GM18520 (cell line): ENCODE measurements around the gene SESN3.
"Not testable (repeated sequence)": the region's sequence is repeated elsewhere in the genome, so short reads cannot be mapped to it uniquely, and the experiment has no call there.

Source experiments
- ATAC-seq: cut with Tn5 transposase; IDR thresholded peaks from one replicate; pipeline ENCODE4 v1.9.1; 2021; ENCODE audit not compliant: unreplicated experiment

The SESN3 gene

DNA sequence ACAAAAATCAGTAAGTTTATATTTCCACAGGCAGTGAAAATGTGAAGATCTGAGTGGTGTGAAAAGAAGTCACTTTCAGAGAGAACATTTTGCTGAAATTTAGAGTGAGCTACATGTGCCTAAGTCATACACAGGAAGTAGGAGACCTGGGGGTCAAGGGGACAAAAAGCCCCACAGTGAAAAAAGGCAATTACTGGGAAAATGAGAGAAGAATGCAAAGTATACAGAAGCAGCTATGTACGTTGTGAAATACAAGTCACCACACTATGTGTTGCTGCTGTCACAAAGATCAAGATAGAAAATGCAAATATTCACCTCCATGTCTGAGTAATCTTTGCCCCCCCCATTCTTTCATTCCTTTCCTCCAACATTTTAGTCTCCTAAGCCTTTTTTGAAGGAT lies 21.6 kb upstream of the SESN3 start:
- ATAC-seq: no peak

DNA sequence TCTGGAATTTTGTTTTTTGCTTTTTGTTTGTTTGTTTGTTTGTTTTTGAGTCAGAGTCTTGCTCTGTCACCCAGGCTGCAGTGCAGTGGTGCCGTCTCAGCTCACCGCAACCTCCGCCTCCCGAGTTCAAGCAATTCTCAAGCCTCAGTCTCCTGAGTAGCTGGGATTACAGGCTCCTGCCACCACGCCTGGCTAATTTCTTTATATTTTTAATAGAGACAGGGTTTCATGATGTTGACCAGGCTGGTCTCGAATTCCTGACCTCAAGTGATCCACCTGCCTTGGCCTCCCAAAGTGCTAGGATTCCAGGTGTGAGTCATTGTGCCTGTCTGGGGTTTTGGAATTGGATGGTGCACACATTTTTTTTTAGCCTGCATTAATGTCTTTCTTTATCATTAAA lies 20.9 kb upstream of the SESN3 start:
- ATAC-seq: not testable (repeated sequence)

DNA sequence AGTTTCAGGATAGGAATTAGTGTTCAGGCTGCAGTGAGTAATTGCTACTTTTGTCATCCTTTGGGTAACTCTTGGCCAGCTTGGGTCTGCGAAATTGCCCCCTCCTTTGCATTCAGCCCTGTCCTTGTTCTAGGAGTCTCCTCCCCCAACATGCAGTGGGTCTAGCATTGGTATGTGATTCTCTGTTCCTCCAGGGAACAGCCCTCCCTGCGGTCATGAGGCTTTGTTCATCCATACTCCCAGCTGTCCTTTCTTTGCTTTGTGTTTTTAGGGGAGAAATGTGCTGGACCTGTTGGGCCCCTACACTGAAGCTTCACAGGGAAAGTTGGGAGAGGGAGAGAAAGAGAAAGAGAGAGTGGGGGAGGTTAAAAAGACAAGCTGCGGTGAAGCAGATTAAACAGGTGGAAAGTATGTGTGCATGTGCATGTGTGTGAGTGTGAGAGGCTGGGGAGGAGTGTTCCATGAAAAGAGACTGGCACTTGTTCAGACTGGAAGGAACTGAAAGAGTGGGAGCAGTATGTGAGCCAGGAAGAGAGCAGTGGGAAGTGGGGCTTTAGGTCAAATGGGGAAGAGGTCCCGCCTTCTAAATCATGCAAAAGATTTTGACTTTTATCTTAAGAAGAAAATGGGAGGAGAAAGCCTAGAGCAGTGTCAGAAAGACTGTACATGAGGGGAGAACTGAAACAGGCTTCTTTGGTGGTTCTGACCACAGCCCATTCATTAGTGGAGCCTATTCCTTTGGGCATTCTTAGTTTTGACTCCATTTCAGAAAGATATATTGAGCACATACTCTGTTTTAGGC lies 17.9 kb upstream of the SESN3 start:
- peak; percentile 79 for ATAC-seq

DNA sequence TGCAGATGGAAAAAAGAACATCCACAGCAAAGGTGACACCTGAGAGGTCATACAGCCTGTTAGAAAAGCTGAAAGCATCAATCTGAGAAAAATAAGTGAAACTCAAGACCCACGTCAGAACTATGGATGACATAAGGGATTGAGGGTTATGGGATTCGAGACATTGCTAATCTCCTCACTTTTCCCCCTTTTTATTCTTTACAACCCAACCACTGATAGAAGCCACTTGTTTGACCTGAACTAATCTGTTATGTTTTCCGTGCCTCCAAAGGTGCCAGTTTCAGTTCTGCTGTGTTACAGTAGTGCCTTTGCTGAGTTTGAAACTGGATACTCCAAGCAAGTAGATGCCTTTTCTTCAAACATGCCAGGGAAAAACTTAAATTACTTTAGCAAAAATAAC lies 16.9 kb upstream of the SESN3 start:
- no peak for ATAC-seq

DNA sequence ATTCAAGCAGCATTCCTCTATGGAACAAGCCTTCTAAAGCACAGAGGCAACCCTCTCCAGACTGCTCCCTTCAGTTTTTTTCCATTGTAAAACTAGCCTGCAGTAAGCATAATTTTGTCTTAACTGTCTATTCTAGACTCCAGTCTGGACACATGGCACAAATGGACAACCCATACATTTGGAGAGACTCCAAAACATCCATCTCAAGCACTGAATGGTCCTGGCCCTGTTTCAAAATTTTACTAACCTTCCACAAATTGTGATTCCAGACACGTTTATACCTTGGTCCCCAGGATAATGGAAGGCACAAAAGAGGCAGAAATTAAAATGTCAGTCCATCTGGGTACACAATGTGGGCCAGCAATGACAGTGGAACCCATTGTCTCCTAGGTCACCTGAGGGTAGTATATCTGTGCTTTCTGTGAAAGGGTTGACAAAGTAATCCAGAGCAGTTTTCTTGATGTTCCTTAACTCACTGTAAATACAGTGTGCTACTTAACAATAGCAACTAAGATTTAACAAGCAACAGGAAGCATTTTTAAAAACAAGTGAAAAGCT lies 16.2 kb upstream of the SESN3 start:
- ATAC-seq: no peak

DNA sequence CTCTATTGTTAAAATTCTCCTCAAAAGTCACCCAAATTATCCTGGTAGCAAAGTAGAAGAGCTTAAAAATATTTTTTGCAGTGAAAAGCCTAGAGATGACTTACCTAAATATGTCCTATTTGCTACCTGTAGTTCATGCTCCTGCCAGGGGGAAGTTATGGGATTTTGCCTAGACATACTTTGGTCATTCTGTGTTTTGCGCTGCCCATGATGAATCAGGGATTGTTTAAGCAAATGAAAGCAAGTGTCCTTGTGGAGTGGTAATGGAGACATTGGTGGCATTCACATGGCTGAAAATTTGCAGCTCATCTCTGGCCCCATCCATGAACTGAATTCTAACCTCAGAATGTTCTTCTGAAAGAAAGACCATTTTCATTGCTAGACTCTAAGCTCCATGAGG lies 14.6 kb upstream of the SESN3 start:
- no peak for ATAC-seq

DNA sequence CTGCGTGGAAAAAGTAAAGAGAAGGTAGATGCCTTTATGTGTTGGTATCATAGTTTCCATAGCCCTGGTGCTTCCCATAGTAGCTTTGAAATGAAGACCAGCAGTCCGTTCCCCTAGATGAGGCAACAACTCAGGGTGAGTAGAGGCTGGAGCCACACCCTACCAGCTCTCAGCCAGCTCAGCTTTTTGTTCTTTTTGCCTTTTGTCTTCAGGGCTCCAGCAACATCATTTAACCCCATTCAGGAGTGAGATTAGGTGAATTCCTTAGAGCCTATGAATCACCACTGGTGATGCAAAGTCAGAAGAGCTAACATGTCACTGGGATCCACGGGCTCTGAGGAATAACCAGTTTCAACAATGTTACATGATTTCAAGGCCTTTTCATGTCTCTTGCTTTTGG lies 14.0 kb upstream of the SESN3 start:
- no peak for ATAC-seq

DNA sequence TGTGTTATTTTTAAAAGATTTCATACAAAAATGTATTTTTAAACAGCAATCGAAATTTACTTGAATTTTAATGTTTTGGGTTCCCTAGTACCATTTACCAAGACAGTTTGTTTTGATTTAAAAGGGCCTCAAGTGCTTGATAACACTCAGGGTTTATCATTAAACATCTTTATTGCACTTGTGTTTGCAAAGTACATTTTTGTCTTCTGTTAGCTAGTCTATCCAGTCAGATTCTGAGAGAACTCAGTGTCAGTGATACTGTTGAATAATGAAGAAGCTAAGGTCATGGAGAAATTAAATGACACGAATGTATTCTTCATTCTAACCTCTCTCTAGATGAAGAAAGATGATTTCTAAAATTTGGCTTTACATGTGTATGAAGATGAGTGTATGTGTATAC lies 12.7 kb upstream of the SESN3 start:
- no peak for ATAC-seq

DNA sequence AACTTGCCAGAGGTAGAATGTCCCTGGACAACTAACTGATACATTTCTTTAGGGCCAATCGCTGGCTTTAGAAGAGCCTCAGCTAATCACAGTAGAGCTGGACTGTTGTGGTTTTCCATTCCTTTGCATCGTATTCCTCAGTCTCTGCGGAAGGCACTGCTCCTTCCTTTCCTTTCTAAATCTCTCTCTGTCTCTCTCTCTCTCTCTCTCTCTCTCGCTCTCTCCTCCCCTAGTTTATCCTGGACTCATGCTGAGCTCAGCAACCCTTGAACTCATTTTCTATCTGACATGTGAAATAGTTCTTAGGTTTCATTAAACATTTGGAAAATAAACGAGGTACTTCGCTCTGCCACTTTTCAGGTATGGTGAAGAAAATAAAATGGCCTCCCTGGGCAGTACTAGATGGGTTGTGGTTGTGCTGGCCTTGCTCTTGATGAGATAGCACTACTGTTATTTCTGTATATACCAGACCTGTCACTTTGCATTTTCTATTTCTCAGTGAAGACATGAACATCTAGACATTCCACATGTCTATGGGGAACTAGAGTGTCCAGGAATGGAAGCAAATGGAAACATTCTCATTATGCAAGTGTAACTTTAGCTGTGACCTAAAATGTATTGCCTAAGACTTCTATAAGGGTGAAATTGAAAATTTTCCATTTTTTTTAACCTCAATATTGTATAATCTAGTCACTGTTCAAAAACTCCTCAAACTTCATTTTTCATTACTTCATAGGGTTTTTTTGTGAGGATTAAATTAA lies 12.0 kb upstream of the SESN3 start:
- no peak for ATAC-seq

DNA sequence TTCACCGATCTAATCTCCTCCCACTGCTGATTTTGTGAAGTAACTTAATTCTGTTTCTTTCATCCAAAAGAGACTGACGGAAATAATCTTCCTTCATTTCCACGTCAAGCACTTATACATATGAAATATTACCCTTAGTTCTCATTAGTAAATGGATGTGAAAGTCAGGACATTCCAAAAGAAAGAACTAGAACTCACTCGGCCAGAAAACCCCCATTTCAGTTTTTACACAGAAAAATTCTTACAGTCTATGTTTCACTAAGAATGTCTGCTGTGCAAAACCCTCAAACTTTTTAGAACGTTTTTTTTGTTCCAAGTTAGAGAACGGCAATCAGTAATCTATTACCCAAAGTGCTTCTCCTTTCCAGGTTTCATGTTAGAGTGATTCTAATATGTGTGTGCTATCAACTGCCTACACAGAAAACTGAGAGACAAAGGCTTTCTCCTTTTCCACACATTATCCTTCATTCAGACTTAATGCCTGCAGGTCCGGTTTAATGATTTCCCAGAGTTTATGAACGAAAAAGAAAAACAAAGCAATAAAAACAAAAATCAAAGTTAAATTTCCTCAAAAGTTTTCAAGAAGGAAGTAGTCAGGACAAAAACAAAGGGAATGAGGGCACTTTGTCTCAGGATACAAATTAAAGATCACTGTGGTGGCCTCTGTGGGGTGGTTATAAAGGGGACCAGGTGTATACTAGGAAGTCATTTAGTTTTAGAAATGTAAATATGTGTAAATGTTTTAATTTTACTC lies 11.3 kb upstream of the SESN3 start:
- no peak for ATAC-seq

DNA sequence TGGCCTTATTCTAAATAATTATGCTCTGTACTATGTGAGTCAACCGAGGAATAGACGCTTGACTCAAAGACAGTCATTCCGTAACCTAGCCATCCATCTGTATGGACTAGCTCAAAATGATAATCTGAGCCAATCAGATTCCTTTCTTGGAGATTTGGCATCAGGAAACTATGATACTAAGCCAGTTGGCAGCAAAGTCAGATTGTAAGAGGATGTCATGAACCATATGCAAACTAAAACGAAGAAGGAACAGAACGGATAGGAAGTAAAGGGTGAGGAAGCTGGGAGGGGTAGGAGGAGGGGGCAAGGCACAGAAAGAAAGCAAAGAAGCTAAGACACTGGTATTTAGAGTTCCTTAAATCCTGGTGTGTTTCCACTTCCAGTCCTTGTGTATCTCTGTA lies 10.7 kb upstream of the SESN3 start:
- peak; percentile 69 for ATAC-seq

DNA sequence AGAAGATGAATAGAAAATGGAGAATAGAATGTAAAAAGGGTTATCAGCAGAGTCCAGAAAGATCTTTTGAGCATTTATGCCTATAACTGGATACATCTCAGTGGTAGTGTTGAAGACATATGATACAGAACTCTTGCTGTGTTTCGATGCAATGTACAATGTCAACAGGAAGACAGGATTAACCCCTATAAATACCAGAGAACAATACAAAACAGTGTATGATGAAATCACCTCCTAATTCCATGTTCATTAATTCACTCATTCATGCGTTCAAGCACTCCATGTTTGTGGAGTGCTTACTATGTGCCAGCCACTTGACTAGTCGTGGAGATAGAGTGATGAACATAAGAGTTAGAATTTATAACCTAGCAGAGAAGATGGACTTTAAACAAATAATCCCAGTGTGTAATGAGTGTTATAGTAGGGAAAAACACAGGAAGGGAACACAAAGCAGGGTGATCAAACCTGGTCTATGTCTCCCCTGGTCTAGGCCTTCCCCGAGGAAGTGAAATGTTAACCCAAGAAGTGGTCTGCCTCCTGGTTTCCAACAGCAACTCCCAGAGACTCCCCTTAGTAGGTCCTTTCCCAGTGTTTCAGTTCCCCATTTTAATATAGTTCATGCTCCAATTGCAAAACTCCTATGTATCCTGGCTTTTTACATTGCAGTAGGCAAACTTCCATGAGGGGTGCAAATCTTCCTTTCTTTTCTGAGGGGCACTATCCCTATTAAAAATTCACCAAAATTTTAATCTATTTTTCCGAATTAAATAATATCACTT lies 9.1 kb upstream of the SESN3 start:
- ATAC-seq: no peak

DNA sequence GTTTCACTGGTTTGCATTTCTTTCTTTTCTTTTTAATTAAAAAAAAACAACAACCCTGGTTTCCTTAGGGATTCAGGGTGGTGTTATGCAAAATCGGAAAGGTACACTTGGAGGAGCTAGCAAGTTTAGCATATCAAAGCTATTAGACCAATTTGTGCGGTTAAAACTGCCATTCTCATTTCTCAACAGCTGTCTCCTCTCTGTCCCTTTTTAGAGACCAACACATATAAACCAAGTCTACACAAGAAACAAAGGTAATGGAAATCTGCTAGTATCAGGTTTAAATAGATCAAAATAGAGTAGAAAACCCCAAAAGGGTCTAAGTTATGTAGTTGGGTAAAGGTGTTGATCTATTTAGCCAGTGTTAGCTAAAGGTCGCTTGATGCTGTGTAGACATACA lies 1.7 kb upstream of the SESN3 start:
- no peak for ATAC-seq

DNA sequence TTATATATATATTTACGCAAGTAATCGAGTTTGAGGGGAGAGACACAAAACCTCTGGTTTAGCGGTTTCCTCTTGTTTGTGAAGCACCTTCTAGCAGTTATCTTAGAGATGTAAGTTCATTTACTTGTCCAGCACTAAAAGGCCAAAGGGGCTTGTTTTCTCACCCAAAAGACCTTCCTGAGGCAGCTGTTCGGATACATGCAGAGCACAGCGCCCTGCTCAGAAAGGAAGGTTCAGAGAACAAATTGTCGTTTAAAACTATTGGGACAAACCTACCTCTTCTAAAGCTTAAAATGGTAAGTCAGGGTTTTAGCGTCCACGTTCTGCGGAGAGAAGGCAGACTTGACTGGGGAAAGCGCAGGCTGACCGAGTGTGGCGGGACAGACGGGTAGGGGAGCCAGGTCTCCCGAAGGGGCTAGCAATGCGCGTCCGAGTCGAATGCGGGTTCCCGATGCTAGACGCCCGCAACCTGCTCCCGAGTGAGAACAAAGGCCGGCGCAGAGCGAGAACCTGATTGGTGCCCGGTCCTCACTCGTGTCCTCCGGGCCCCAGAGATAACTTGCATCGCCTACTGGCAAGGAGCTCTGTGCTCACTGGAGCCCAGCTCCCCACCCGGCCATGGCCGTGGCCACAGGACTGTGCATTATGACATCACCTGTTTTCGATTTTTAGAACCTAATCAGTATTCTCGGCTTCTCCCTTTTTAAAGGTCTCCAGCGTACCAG lies 1.0 kb upstream of the SESN3 start:
- peak; percentile 17 for ATAC-seq

DNA sequence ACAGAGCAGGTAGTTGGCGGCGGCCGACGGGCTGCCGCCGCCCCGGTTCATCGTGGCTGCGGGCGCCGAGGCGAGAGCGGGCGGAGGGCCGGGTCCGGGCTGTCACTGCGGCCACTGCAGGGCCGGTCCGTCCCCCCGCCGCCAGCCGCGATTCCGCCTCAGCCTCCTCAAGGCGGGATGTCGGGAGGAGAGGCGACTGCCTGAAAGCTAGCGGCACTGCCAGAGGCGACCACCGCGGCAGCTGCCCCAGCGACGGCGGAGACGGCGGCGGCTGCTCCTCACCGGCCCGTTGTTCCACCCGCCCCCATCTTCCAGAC lies 234 bp downstream of the SESN3 start:
- peak; percentile 0 for ATAC-seq

DNA sequence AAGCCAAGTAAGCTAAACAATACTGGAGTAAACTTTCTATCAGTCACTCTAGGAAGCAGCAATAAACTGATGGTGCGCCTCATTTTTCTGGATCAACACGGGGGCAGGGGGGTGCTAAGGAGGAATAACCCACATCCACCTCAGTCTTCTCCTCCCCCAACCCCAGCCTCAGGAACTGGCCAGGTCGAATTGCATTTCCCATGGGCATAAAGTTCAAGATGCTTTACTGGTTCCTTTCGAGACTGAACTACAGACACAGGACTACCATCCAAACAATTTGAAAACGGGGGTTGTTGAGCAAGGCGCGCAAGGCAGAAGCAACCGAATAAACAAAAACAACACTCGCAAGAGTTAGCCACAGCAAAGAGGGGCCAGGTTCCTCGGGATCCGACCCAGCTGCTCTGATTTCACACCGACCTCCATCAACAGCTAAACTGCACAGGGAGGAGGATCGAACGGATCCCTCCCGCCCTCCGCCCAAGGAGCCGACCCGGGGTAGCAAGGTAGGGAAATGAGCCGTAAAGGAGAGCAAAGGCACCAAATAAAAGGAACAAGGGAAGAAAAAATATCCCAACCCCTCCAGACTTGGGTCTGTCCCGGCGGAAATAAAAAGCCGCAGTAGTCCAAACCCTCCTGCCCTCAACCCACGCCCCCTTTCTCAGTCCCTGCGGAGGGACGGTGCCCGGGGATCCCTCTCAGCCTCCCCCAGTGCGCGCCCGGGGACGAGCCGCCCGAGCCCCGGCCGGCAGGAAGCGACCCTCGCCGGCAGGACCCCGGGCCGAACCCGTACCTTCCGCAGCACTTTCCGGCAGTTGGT lies 801 bp downstream of the SESN3 start:
- no peak for ATAC-seq

DNA sequence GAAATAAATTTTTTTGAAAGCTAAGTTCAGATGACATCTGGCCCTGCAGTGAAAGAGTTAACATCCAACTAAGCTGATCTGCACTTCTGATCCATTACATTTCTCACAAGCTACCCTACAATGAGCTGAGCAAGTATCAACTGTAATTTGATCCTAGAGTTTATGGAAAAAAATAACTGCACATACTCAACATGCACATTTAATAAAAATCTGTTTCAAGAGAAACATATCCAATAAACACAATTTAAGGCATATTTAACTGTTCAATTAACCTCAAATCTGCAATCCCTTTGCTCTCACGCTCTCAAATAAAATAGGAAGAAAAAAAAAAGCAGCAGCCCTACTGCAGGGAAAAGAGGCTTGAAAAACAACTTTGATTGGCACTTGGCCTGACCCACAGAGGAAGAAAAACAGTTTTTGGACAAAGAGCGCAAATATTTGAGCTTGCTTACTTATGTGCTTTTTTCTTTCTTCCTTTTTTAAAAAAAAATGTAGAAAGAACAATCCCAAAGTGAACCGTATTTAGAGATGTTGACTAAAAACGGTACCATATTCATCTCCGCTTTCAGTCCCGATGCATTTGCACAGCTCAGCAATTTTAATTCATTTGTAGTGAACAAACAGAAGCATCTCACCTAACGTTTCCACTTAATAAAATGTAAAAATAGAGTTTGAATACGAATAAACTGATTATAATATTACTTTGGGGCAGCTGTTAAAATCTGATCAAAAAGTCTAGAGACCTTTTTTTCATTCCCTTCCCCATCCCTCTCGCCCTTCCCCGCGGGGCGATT lies 1.6 kb downstream of the SESN3 start:
- ATAC-seq: no peak

DNA sequence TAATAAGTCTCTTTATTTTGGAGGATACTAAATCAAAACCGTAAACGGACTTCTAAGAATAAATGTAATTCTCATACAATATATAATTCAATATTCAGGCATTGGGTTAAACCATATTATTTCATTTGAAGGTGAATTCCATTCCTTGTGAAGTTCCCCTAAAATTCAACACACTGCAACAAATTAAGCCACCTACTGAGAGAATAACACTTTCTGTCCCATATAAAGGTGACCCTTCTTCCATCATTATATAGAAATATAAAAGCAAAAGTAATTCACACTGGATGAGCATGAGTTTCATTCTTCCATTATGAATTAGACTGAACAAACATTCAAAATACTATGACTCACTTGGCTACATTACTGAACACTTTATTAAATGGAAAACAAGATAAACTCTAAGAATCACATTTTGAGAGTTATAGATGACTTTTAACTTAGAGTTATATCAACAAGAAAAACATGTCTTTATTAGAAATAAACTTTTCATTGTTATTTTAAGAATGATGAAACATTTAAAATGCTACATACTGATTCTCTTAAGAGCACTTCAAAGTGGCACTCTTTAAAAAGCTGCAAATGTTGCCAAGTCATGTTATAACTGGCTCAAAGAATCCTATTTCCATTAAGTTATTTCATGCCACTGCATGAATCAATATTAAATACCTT lies 2.8 kb downstream of the SESN3 start:
- ATAC-seq: no peak
